ENCODE data around the gene ZP3. TPM values are rescaled to one million over a fixed set of nuclear protein-coding genes. Genes with fewer than 3 reads are reported as not detected.
"Not testable (repeated sequence)": the region's sequence is repeated elsewhere in the genome, so short reads cannot be mapped to it uniquely, and the experiment has no call there.

ZP3 gene
- total and polyA plus RNA-seq, 7 donors: 1.4 to 4.8 (median 2.0) TPM; not detected in 1

- intact Hi-C loops (cut with DNase I): no loop called here
Measured at GRCh38 chr7:76428149-76428823, 3.5 kb downstream of the ZP3 start.

DNA sequence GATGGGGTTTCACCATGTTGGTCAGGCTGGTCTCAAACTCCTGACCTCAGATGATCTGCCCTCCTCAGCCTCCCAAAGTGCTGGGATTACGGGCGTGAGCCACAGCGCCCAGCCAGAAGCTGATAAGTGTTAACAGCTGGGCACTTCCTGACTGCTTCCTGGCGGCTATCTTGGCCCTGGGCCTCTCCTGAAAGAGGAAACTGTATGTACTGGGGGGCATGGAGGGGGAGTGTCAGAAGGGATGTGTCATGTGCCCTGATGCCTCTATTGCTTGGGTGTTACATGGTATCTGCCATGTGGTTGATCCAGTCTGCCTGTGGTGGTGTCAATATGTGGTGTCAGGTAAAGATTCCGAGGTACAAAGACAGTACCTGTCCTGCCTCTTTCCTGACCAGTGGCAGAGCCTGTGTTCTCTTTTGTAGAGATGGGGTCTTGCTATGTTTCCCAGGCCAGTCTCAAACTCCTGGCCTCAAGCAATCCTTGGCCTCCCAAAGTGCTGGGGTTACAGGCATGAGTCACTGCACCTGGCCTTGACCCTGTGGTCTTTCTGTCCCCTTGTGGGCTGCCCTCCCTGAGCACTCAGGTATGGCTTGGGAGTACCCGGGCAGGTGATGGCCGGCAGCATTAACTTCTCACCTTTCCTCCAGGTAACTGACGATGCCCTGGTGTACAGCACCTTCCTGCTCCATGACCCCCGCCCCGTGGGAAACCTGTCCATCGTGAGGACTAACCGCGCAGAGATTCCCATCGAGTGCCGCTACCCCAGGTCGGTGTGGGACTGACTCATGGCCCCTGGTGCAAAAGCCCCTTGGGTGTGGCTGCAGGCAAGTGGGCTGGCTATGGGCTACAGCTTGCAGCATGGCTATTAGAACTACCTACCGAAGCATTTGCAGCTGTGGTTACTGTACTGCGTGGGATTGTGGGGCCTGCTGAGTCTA, 4.4 kb downstream of the ZP3 start:
- TF ChIP-seq POLR2A (IDR thresholded peaks at IDR 0.05) (no peak), POLR2AphosphoS5 (IDR thresholded peaks at IDR 0.05) (no peak), EP300 (IDR thresholded peaks at IDR 0.05) (no peak)
- TF ChIP-seq, protein P1, sequence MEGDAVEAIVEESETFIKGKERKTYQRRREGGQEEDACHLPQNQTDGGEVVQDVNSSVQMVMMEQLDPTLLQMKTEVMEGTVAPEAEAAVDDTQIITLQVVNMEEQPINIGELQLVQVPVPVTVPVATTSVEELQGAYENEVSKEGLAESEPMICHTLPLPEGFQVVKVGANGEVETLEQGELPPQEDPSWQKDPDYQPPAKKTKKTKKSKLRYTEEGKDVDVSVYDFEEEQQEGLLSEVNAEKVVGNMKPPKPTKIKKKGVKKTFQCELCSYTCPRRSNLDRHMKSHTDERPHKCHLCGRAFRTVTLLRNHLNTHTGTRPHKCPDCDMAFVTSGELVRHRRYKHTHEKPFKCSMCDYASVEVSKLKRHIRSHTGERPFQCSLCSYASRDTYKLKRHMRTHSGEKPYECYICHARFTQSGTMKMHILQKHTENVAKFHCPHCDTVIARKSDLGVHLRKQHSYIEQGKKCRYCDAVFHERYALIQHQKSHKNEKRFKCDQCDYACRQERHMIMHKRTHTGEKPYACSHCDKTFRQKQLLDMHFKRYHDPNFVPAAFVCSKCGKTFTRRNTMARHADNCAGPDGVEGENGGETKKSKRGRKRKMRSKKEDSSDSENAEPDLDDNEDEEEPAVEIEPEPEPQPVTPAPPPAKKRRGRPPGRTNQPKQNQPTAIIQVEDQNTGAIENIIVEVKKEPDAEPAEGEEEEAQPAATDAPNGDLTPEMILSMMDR (IDR thresholded peaks at IDR 0.05): no peak
- WGBS, 2 donors: 84 to 86% methylated on average over 18 of the region's 18 CpGs
- H3K27me3 ChIP-seq: peaks cover 0 to 10% (median 0%) of the 10 kb centered on the region in 3 donors
- no peak overlapping the region for H3K27ac ChIP-seq
- no peaks in the 10 kb centered on the region for H3K9me3 ChIP-seq
- no peaks in the 10 kb centered on the region for H3K4me1 ChIP-seq
- intact Hi-C loops (cut with DNase I): no loop called here
- H3K4me3 ChIP-seq: no peak overlapping the region
- H3K36me3 ChIP-seq: no peaks in the 10 kb centered on the region
- peak; percentile 58 for DNase-seq

More at GRCh38 chr7:76428149-76428823, 3.5 kb downstream of the ZP3 start:
- Histone ChIP-seq H3K4me1 (no peaks in the 10 kb centered on the region), H3K36me3 (no peaks in the 10 kb centered on the region), H3K27me3 (peaks cover 0 to 19% (median 0%) of the 10 kb centered on the region in 3 donors), H3K4me3 (no peak overlapping the region), H3K9me3 (no peaks in the 10 kb centered on the region), H3K27ac (no peak overlapping the region)
- TF ChIP-seq, protein P1 (IDR thresholded peaks at IDR 0.05): no peak
- no peak for TF ChIP-seq POLR2AphosphoS5 (IDR thresholded peaks at IDR 0.05)
- TF ChIP-seq POLR2A (IDR thresholded peaks at IDR 0.05): no peak
- no peak for TF ChIP-seq EP300 (IDR thresholded peaks at IDR 0.05)
- WGBS, 2 donors: 92% methylated on average over 13 of the region's 13 CpGs
- peak; percentile 29 for DNase-seq

DNA sequence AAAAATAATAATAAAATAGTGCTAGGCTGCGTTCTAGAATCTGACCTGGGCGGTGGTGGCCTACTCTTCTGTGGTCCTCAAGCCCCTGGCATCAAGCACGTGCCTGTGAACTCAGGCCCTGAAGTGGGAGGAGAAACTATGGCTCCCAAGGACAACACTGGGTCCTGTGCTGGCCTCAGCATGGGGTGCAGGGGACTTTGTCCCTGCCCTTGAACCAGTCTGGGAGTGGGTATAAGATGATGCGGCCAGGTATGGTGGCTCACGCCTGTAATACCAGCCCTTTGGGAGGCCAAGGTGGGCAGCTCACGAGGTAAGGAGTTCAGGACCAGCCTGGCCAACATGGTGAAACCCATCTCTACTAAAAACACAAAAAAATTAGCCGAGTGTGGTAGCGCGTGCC, 5.5 kb downstream of the ZP3 start:
- TF ChIP-seq EP300 (IDR thresholded peaks at IDR 0.05) (no peak), POLR2AphosphoS5 (IDR thresholded peaks at IDR 0.05) (no peak), POLR2A (IDR thresholded peaks at IDR 0.05) (no peak)
- TF ChIP-seq, protein P1 (IDR thresholded peaks at IDR 0.05): no peak

DNA sequence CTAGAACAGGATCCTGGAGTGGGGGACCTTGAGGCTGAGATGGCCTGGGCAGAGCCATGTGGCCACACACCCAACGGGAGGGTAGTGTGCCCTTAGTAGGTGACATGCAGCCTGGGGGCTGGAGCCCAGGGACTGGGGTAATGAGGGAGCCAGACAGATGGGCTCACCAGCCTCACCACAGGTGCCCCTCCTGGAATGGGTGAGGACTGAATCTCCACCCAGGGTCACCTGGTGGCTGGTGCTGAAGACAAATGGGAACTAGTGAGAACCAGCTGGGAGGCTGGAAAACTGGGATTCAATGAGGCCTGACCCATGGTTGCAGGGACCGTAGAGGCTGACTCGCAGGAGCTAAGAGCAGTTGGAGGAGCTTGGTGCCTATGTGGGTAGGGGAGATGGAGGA, 6.1 kb downstream of the ZP3 start:
- Histone ChIP-seq H3K27ac (no peak overlapping the region), H3K36me3 (no peaks in the 10 kb centered on the region), H3K27me3 (no peaks in the 10 kb centered on the region), H3K9me3 (no peaks in the 10 kb centered on the region), H3K4me1 (no peaks in the 10 kb centered on the region), H3K4me3 (no peak overlapping the region)
- no peak for DNase-seq
- intact Hi-C loops (cut with DNase I): no loop called here
- TF ChIP-seq POLR2A (IDR thresholded peaks at IDR 0.05) (no peak), POLR2AphosphoS5 (IDR thresholded peaks at IDR 0.05) (no peak), EP300 (IDR thresholded peaks at IDR 0.05) (no peak)
- WGBS, 2 donors: 96 to 97% methylated on average over 3 of the region's 3 CpGs

More for the DNA sequence above, 5.5 kb downstream of the ZP3 start:
- peak; percentile 20 for DNase-seq
- H3K27ac ChIP-seq: no peak overlapping the region
- H3K4me3 ChIP-seq: no peak overlapping the region
- intact Hi-C loops (cut with DNase I): no loop called here
- H3K36me3 ChIP-seq: no peaks in the 10 kb centered on the region
- 95% methylated on average over 9 of the region's 9 CpGs for WGBS, 2 donors
- no peaks in the 10 kb centered on the region for H3K4me1 ChIP-seq
- H3K27me3 ChIP-seq: no peaks in the 10 kb centered on the region
- no peaks in the 10 kb centered on the region for H3K9me3 ChIP-seq

DNA sequence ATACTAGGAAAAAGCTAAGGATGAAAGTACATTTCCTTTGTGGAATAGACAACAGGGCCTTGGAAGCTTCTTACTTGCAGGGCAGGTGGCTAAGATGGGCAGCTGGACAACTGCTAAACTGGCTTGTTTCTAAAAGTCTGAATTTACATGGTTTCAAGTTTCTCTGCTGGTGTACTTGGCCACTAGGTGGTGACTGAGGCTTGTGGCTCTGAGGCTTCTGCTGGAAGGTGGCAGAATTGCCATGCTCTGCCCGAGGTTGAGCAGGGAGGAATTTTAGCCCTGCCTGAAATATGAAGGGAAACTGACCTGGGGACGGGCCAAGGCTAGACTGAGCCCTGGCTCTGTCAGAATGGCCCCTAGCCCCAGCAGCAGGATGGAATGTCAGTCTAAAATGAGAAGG, 13.1 kb downstream of the ZP3 start:
- WGBS, 2 donors: 1 to 14% methylated on average over 2 of the region's 2 CpGs
- DNase-seq: peak; percentile 74
- H3K36me3 ChIP-seq; H3K4me3 ChIP-seq; H3K4me1 ChIP-seq; H3K27me3 ChIP-seq; intact Hi-C loops (cut with DNase I); H3K9me3 ChIP-seq: not testable (repeated sequence)
- peak overlapping the region in 1 of 4 donors; percentile 25 for H3K27ac ChIP-seq
- TF ChIP-seq, protein P1 (IDR thresholded peaks at IDR 0.05): peak in 2 of 4 experiments; percentile 31 to 63
- peak in 1 of 4 donors; percentile 23 for TF ChIP-seq POLR2AphosphoS5 (IDR thresholded peaks at IDR 0.05)

DNA sequence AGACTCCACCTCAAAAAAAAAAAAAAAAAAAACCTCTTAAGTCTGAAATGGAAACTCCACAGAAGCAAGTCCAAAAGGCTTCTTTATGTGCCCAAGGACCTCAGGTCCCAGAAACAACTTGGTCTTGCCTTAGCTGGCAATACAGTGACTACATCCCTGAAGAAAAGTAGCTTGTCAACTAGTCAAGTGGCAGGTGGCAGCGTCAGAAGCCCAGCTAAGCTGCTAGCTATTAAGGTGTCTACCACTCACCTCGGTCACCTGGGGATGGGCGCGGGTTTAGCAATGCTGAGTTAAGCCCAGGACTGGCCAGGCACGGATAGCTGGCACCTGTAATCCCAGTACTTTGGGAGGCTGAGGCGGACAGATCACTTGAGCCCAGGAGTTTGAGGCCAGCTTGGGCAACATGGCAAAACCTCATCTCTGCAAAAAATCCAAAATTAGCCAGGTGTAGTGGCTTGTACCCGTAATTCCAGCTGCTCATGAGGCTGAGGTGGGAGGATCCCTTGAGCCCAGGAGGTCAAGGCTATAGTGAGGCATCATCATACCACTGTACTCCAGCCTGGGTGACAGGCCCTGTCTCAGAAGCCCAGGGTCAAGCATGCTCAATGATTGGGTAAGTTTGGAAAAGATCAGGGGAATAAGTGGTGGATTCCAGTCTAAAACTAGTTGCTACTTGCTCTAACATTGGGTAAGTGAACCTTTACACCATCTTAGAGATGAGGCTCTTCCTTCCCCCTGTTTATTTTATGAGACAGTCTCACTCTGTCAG, 14.6 kb downstream of the ZP3 start:
- H3K27ac ChIP-seq; H3K4me1 ChIP-seq; H3K27me3 ChIP-seq; DNase-seq; H3K9me3 ChIP-seq; H3K4me3 ChIP-seq; intact Hi-C loops (cut with DNase I); H3K36me3 ChIP-seq: not testable (repeated sequence)
- 81 to 95% methylated on average over 4 of the region's 7 CpGs for WGBS, 2 donors

DNA sequence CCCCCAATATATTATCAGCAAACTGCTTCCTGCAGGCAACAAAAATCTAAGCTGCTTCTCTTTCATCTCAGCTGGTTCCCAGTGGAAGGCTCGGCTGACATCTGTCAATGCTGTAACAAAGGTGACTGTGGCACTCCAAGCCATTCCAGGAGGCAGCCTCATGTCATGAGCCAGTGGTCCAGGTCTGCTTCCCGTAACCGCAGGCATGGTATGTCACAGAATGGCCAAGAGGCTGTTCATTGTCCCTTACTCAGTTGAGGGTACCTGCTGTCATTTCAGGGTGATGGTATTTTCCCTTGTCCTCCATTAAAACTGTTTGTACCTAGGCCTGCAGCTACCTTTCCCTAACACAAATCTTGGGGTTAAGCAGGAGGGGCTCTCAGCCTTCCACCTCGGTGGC, 15.7 kb downstream of the ZP3 start:
- not testable (repeated sequence) for DNase-seq
- 93% methylated on average over 4 of the region's 4 CpGs for WGBS, 2 donors

More for the DNA sequence above, 15.7 kb downstream of the ZP3 start:
- H3K27me3 ChIP-seq; H3K4me1 ChIP-seq; intact Hi-C loops (cut with DNase I); H3K36me3 ChIP-seq; H3K9me3 ChIP-seq; H3K4me3 ChIP-seq; H3K27ac ChIP-seq: not testable (repeated sequence)
